Glomerular visceral epithelial cell (primary cell): Measurements from ENCODE around the gene FAXDC2.
"Not testable (repeated sequence)": the region's sequence is repeated elsewhere in the genome, so short reads cannot be mapped to it uniquely, and the experiment has no call there.

Source experiments
- DNase-seq: peaks from one replicate; pipeline ENCODE4 v3.0.0-alpha.2; 2016; ENCODE audit errors: extremely low spot score

Gene FAXDC2

DNA sequence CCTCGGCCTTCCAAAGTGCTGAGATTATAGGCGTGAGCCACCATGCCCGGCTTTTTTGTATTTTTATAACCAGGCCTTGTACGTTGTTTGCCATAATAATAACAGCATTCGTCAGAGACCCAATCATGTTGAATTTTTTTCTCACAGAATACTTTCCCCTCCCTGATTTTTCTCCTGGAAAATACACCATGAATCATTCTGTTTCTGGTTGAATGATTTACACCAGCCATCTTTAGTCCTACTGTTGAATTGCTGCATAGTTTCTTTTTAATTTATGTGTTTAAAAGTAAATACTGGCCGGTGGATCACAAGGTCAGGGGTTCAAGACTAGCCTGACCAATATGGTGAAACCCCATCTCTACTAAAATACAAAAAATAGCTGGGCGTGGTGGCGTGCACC lies 11.5 kb upstream of the FAXDC2 start:
- peak; percentile 34 for DNase-seq

DNA sequence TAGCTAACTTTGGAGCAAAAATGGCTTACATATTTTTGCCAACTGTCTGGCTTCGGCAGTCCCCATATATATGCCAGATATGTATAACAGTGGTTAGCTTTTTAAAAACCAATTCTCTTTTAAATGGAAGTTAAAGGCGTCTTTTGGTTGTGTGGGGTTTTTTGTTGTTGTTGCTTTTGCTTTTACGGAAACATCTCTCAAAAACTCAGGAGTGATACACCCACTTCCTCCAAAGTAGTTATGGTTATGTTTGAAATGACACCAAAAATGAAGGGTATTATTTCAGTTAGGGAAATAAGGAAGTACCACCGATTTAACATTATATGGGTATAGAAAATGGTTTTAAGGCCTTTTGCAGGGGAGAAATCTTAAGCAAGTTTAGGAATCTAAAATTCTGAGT lies 10.4 kb upstream of the FAXDC2 start:
- DNase-seq = no peak

DNA sequence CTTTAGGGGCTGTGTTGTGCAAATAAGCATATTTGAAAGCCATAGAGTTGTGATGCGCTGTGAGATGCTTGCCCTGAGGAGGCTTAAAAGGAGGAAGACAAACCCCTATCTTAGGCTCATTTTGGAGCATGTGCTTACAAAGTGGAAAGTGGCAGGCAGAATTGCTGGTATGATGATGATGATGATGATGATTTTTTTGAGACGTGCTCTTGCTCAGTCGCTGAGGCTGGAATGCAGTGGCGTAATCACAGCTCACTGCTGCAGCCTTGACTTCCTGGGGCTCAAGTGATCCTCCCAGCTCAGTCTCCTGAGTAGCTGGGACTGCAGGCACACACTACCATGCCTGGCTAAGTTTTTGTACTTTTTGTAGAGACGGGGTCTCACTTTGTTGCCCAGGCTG lies 9.7 kb upstream of the FAXDC2 start:
- DNase-seq = peak; percentile 68

DNA sequence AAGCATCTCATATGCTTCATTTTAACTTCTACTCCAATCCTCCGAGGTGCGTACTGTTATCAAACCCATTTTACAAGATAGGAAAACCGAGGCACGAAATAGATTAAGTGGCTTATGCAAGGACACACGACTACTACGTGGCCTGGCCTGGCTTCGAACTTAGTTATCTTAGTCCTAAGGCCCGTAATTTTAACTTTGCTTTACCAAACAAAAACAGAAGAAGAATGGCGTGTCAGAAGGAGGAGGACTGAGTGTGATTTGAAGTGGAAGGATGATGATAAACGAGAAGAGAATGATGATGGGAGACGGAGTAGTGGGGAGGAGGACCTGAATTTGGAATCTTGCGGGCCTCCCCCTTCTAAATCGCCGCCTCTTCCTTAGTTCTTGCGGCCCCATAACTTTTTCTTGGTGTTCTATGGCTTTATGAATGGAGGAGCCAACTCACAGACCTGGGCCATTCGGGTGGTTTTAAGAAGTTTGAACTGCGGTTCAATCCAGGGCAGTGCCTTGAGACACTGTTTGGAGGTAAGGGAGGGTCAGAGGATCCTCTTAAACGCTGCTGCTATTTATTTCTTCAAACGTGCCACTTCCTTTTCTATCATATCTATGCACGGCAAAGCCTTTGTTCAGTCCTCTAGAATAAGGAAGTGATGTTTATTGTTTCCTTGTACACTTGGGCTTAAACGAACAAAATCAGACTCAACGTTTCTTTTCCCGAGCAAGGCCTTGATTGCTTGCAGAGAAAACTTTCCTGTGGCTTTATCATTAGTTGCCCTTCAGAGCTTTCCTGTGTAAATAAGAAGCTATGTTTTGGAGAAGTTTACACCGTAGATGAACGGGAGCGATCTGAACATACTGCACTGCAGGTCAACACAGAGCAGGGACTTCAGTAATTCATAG lies 8.8 kb upstream of the FAXDC2 start:
- peak; percentile 20 for DNase-seq

DNA sequence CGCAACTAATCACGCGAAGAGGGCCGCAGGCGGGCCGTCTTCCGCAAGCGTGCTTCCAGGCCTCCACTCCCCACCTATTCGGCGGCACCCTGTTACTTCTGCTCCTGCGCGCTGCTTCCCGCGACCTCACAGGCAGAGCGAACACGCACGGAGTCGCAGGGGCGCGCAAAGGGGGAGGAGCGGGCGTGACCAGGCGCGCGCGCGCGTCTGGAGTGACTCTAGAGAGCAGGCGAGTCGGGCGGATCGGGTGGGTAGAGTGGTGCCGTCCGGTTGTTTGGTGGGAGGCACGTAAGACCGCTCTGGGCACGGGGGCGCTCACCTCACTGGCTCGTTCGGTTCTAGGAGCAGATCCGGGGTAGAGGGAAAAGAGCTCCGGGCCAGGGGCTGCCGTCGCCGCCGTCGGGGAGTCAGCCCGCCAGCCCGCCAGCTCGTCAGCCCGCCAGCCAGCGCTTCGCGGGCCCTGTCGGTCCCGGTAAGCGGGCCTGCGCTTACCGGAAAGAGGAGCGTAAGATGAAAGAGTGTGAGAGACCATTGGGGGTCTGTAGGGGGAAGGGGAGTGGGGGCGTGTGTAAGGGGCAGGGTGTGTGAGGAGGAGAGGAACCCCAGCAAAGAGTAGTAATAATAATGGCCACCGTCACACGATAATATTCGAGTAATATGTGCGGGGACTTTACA lies 8.0 kb upstream of the FAXDC2 start, which contains the start of gene CNOT8:
TSS of gene CNOT8 (plus strand) at position 331 of the 675 bp plus-strand sequence. CDS start 4,652 bp downstream, outside the sequence.
- peak; percentile 99 for DNase-seq

DNA sequence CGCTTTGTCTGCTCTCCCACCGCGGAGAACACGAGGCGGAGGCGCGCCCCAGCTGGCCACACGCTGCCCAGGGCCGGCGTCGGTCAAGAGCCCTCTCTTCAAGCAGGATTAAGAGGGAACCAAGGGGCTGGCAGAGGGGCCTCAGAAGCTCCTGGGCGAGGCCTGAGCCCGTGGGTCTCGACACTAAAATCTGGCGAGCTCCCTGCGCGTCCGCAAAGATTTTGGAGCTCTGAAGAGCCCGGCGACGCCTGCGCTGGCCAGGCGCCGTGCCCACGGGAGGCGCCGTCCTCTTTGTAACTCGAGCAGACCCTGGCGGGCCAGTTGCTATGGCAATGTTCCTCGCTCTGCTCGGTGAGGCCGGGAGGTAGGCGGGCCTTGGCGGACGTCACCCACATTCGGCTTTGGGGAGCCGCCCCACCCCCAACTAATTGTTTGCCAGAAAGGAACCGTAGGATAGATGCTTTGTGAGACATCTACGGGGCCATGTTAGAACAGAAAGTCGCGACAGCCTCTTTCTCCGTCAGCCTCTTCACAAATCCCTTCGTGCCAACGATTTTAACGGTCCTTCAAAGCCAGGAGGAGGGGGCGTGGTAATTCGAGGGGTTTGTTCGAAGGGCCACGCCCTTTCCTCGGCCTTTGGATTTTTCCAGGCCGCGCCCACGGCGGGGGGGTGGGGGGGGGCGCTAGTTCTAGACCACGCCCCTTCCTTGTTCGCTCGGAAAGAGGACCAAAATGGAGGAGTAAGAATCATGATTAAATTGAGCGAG lies 7.3 kb upstream of the FAXDC2 start:
- peak; percentile 97 for DNase-seq

DNA sequence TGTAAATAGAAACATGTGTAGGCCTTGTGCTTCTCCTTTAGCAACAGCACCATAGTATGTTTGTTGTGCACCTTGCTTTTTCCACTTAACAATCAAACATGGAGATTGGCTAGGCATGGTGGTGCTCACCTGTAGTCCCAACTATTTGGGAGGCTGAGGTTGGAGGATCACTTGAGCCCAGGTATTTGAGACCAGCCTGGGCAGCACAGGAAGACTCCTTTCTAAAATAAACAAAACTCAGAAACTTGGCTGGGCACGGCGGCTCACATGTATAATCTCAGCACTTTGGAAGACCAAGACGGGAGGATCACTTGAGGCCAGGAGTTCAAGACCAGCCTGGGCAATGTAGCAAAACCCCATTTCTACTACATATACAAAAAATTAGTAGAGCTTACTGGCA lies 948 bp upstream of the FAXDC2 start:
- no peak for DNase-seq

DNA sequence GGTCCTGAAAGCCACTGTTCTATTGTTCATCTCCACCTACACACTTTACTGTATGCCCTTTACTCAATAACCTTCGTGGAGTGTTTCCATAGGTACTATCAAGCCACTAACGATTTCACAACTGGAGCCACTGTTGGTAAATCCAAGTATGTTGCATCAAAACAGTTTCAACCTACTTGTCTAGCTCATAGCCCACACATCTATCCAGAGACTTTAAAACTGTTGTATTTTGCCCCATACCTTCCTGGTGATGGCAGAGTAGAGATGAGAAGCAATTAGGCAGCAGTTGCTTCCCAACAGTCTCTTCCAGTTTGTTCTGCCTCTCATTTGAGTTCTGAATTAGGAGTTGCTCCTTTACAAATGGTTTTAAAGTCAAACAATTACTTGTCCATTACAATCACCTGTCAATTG lies 607 bp downstream of the FAXDC2 start:
- no peak for DNase-seq

DNA sequence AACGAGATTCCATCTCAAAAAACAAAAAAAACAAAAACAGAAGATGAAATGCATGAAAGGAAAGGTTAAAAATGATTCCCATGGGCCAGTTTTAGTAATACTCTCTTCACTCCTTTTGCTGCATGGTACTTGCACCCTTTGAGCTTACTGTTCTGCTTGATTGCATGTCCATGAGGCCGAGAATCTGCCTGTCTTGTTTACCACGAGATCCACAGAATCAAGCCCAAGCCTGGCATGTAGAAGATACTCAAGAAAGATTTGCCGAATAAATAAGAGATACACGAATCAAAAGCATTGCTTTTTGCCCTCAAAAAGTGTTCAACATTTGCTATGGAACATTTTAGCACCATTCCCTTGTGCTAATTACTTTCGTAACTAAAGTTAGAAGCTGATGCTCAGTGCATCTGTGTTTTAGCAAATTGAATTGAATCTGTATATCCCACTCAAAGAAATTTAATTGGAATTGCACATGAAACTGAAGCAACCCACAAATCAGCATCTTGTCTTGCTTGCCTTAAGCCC lies 1.1 kb downstream of the FAXDC2 start:
- DNase-seq = no peak

DNA sequence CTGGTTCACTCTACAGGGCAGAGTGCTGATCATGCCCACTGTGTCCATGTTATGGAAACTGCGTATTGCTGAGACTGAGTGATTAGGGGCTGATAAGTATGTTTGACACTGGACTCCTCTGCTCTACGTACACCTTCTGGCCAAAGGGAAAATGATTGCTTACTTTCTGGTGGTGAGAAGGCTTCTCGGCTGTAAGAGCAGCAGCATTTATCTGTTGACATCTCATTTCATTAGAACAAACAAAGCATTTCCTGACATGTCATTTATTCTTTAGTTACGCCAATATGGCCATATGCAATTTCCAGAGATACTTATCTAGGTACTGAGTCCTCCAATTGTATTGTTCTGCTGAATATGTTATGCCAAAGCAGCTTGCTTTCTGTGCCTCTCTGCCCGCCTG lies 5.6 kb downstream of the FAXDC2 start:
- DNase-seq = no peak

DNA sequence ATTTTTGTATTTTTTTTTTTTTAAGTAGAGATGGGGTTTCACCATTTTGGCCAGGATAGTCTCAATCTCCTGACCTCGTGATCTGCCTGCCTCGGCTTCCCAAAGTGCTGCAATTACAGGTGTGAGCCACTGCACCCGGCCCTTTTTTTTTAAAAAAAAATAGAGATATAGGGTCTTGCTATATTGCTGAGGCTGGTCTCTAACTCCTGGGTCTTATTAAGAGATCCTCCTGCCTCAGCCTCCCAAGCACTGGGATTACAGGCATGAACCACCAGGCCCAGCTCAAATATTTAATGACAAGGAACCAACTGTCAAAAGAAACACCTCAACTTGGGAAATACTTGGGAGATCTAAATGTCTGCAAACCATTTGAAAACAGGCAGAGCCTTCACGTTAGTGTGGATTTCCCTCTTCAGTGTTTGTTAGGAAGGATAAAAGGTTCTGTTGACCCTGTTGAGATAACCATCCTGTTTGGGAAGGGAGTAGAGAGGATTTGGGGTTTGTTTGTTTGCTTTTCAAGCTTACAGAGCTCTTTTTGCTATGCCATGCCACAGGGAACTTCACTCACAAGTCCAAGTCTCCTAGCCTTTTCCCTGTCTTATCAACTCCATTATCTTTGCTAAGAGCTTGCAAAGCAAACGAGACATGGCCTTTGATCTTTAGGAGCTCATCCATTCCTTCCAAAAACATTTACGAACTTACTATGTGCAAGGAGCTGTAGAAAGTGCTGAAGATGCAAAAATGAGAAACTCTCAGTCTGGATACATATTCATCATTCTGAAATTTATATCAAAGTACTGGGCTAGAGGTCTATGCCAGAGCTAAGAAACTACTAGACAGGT lies 7.5 kb downstream of the FAXDC2 start:
- no peak for DNase-seq

DNA sequence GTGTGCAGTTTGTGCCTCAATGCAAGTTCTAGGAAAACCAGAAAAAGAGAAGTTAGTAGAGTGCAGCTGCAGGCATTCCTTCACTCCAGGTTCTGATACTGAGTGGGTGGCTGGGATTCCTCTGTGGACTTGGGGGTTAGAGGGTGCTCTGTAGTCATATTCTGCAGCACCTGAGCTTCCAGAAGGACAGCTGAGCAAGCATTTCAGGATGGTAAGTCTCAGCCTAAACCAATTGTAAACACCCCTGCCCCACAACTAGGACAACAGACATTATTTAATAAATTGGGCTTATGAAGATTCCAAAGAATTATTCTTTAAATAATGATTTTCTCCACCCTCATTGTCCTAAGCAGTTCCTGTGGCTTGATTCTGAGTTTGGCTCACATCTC lies 9.1 kb downstream of the FAXDC2 start:
- no peak for DNase-seq

DNA sequence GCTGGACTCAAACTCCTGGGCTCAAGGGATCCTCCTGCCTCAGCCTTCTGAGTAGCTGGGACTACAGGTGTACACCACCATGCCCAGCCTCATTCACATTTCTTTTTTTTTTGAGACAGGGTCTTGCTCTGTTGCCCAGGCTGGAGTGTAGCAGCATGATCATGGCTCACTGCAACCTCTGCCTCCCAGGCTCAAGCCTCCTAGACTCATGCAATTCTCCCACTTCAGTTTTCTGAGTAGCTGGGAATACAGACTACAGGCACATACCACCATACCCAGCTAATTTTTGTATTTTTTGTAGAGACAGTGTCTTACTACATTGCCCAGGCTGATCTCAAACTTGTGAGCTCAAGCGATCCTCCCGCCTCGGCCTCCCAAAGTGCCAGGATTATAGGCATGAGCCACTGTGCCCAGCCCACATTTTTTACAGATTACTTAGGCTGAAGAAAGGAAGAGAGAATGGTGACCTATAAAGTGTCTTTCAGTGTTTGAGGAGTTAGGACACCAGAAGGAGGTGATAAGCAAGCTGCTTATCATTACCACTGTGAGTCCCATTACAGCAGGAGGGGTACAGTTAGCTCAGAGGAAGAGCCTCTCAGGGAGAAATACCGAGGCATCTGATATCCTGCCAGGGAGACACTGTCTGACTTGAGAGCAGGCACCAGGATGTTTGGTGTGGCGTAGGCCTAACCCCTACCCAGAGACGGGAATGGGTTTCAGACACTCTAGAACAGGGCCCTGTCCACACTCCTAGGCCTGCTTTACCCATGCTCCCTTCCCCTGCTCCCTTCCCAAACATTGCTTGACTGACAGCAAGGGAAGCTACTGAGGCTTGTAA lies 9.7 kb downstream of the FAXDC2 start:
- DNase-seq = no peak

DNA sequence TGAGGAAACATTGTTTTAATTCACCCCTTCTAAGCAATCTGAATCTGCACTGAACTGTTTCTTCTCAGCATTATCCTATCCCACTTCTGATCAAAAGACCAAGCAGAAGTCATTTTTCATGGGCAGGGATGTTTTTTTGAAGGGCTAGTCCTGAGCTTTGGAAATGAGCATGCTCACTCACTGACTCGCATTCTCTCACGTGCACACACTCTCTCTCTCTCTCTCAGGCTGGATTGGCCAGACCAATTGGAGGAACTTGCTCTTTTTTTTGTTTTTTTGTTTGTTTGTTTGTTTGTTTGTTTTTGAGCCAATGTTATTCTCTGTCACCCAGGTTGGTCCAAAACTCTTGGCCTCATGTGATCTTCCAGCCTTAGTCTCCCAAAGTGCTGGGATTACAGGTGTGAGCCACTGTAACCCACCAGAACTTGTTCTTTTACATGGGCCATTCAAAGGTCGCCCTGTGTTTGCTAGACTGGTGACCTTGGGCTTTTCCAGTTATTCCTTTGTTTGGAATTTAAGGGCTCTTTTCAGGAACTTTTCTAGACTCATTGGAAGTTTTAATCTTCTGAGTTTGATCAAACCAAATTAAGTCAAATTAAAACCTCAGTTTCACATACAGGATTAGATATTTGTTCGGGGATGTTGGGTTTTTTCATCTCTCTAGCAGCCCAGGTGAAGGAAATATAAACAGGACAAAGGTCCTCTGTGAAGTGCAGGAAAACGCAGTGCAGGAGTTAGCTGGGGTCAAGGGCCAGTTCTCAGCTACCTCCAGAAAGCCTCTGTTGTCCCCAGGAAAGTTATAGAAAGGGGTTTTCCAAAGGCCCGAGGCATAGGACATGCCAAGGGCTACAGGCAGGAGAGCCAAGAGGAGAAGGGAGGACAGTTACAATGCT lies 13.1 kb downstream of the FAXDC2 start:
- no peak for DNase-seq

DNA sequence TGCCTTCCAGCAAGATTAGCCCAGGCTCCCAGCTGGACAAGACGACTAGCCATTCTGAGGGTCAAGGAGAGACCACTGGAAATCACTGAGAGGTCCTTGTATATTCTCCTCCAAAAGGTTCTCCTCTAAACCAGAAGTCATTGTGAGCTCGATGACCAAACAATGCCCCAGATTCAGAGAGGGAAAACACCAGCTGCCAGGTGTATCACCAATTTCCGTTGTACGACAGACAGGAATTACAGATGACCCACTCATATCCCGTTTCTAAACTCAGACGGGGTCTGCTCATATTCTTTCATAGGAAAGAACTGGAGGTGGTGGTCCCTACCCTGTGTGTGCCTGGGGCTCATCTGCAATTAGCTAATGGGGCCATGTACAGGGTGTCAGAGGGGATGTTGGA lies 14.2 kb downstream of the FAXDC2 start:
- DNase-seq = no peak

DNA sequence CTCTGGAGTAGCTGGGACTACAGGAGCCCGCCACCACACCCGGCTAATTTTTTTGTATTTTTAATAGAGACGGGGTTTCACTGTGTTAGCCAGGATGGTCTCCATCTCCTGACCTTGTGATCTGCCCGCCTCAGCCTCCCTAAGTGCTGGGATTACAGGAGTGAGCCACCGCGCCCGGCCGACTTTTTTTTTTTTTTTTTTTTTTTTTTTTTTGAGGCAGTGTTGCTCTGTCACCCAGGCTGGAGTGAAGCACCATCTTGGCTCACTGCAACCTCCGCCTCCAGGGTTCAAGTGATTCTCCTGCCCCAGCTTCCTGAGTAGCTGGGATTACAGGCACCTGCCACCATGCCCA lies 14.7 kb downstream of the FAXDC2 start:
- DNase-seq = not testable (repeated sequence)

DNA sequence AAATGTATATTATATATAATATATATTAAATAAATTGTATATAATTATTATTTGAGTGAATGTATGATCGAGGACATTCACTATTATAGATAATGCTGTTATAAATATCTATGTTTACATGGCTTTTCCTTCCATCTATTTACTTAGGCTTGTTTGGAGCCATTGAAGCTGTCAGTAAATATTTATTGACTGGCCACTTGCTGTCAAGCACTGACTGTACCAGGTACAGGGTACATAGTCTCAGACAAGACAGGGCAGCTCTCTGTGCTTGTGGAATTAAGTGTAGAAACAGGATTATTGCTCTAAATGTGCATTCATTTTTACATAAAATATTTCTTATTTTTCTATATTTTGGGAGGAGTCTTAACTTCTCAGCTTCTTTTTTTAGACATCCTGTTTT lies 16.4 kb downstream of the FAXDC2 start:
- no peak for DNase-seq

DNA sequence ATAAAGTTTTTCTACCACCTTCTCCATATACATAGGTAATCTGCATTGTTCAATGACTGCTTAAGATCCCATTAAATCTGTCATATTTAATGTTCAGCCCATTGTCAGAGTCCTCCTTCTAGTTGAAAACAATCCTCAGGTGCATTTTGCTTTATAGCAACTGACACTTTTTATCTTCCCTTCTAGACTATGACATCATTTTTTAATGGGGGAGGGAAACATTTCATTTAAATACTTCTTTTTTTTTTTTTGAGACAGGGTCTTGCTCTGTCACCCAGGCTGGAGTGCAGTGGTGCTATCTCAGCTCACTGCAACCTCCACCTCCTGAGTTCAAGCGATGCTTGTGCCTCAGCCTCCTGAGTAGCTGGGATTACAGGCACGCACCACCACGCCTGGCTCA lies 17.6 kb downstream of the FAXDC2 start:
- DNase-seq = not testable (repeated sequence)

DNA sequence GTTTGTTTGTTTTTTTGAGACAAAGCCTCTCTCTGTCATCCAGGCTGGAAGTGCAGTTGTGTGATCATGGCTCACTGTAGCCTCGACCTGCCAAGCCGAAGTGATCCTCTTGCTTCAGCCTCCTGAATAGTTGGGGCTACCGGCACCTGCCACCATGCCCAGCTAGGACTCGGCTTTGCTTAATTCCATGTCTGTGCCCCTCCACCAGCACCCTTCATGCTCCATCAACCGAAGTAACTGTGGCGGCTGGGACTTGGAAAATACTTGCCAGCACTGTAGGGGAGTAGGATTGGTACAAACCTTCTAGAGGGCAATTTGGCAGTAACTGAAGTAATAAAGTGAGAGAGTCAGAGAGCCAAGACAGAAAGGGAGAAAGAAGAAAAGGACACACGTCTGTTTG lies 19.0 kb downstream of the FAXDC2 start:
- DNase-seq = no peak
